Osteocyte (in vitro differentiated cells): Measurements from ENCODE around the gene GALNT17. TPM values are rescaled to one million over a fixed set of nuclear protein-coding genes. Genes with fewer than 3 reads are reported as not detected.

ENCODE experiments used
- DNase-seq: peaks from one replicate; pipeline ENCODE4 v3.0.0; 2021; ENCODE audit warnings: mixed read lengths; ENCODE audit not compliant: unreplicated experiment; ENCODE audit errors: extremely low spot score
- H3K27ac Mint-ChIP-seq: one replicate; pipeline ENCODE4 v1.8.0; 2021; ENCODE audit warnings: mild to moderate bottlenecking, mixed read lengths; ENCODE audit not compliant: unreplicated experiment
- H3K27me3 Mint-ChIP-seq: one replicate; pipeline ENCODE4 v1.8.0; 2021; ENCODE audit warnings: mixed read lengths; ENCODE audit not compliant: unreplicated experiment
- H3K36me3 Mint-ChIP-seq: one replicate; pipeline ENCODE4 v1.8.0; 2021; ENCODE audit warnings: mixed read lengths; ENCODE audit not compliant: unreplicated experiment
- H3K4me1 Mint-ChIP-seq: one replicate; pipeline ENCODE4 v1.8.0; 2021; ENCODE audit warnings: mixed read lengths; ENCODE audit not compliant: unreplicated experiment
- H3K4me3 Mint-ChIP-seq: one replicate; pipeline ENCODE4 v1.8.0; 2021; ENCODE audit warnings: mild to moderate bottlenecking, moderate library complexity, mixed read lengths; ENCODE audit not compliant: unreplicated experiment
- H3K9me3 Mint-ChIP-seq: one replicate; pipeline ENCODE4 v1.8.0; 2021; ENCODE audit warnings: mixed read lengths; ENCODE audit not compliant: unreplicated experiment
- CTCF ChIP-seq: fragments of 200-600 bp; sonication (generic); IDR thresholded peaks from 2 replicates; pipeline ENCODE4 v1.5.0; 2021; ENCODE audit warnings: antibody characterized with exemption, mild to moderate bottlenecking, moderate library complexity
- total RNA-seq: library from RNA; stranded (reverse); gene quantifications from 2 replicates; pipeline ENCODE4 v1.2.1, GENCODE V29; 2021

The GALNT17 gene
- total RNA-seq, 1 donor from 2014 or later, result 1.4 TPM

- Mint-ChIP-seq H3K27ac (no peak overlapping the region), H3K27me3 (no peaks in the 10 kb centered on the region), H3K9me3 (peaks cover 6% of the 10 kb centered on the region), H3K4me1 (no peaks in the 10 kb centered on the region), H3K36me3 (no peaks in the 10 kb centered on the region), H3K4me3 (no peak overlapping the region)
- DNase-seq, result no peak
- TF ChIP-seq CTCF, result no peak
These were observed 345.5 kb downstream of the GALNT17 start for GRCh38 chr7:71477441-71477840.

- H3K4me3 Mint-ChIP-seq, result no peak overlapping the region
- H3K9me3 Mint-ChIP-seq, result peaks cover 6% of the 10 kb centered on the region
- no peak for DNase-seq
- no peak overlapping the region for H3K27ac Mint-ChIP-seq
- TF ChIP-seq CTCF, result no peak
- no peaks in the 10 kb centered on the region for H3K36me3 Mint-ChIP-seq
- H3K4me1 Mint-ChIP-seq, result no peaks in the 10 kb centered on the region
- H3K27me3 Mint-ChIP-seq, result no peaks in the 10 kb centered on the region
These were observed 347.3 kb downstream of the GALNT17 start for GRCh38 chr7:71479231-71479630.

- no peak for DNase-seq
- peaks cover 5% of the 10 kb centered on the region for H3K4me1 Mint-ChIP-seq
These were observed 348.8 kb downstream of the GALNT17 start for GRCh38 chr7:71480791-71481190.

GRCh38 chr7:71482284-71482683 lies 350.3 kb downstream of the GALNT17 start:
- no peak overlapping the region for H3K4me3 Mint-ChIP-seq
- no peaks in the 10 kb centered on the region for H3K27me3 Mint-ChIP-seq
- H3K9me3 Mint-ChIP-seq, result peaks cover 5% of the 10 kb centered on the region
- H3K4me1 Mint-ChIP-seq, result peaks cover 16% of the 10 kb centered on the region
- DNase-seq, result no peak
- H3K36me3 Mint-ChIP-seq, result no peaks in the 10 kb centered on the region
- no peak overlapping the region for H3K27ac Mint-ChIP-seq
- TF ChIP-seq CTCF, result no peak

More at GRCh38 chr7:71480791-71481190, 348.8 kb downstream of the GALNT17 start:
- Mint-ChIP-seq H3K36me3 (no peaks in the 10 kb centered on the region), H3K27ac (no peak overlapping the region), H3K9me3 (no peaks in the 10 kb centered on the region), H3K4me3 (no peak overlapping the region), H3K27me3 (no peaks in the 10 kb centered on the region)
- no peak for TF ChIP-seq CTCF

- no peak overlapping the region for H3K27ac Mint-ChIP-seq
- H3K9me3 Mint-ChIP-seq, result peaks cover 5% of the 10 kb centered on the region
- H3K36me3 Mint-ChIP-seq, result no peaks in the 10 kb centered on the region
- TF ChIP-seq CTCF, result no peak
- no peak overlapping the region for H3K4me3 Mint-ChIP-seq
- peaks cover 17% of the 10 kb centered on the region for H3K4me1 Mint-ChIP-seq
- no peaks in the 10 kb centered on the region for H3K27me3 Mint-ChIP-seq
- no peak for DNase-seq
These were observed 352.4 kb downstream of the GALNT17 start for GRCh38 chr7:71484380-71484779.
